Hepatocyte (in vitro differentiated cells): Measurements from ENCODE around the gene ARHGAP18. TPM values are rescaled to one million over a fixed set of nuclear protein-coding genes. Genes with fewer than 3 reads are reported as not detected.

Experiments used
- DNase-seq: peaks from one replicate; pipeline ENCODE4 v3.0.0-alpha.2; 2016; ENCODE audit warnings: low spot score
- H2AFZ ChIP-seq: fragments of 200-600 bp; sonication (generic); 2 replicates; pipeline ENCODE4 v1.6.0; 2016; ENCODE audit warnings: antibody characterized with exemption, mild to moderate bottlenecking
- H3K27ac ChIP-seq: fragments of 200-600 bp; sonication (generic); 2 replicates; pipeline ENCODE4 v1.5.1; 2016; ENCODE audit warnings: mild to moderate bottlenecking
- H3K27me3 ChIP-seq: fragments of 200-600 bp; sonication (generic); 2 replicates; pipeline ENCODE4 v1.6.1; 2016
- H3K36me3 ChIP-seq: fragments of 200-600 bp; sonication (generic); replicated peaks from 2 replicates; pipeline ENCODE4 v1.5.1; 2016; ENCODE audit warnings: low read depth; ENCODE audit not compliant: insufficient read depth
- H3K4me1 ChIP-seq: fragments of 200-600 bp; sonication (generic); 2 replicates; pipeline ENCODE4 v1.5.1; 2016; ENCODE audit warnings: mild to moderate bottlenecking, moderate library complexity; ENCODE audit not compliant: insufficient read depth
- H3K4me2 ChIP-seq: fragments of 200-600 bp; sonication (generic); 2 replicates; pipeline ENCODE4 v1.6.0; 2016
- H3K4me3 ChIP-seq: fragments of 200-600 bp; sonication (generic); 2 replicates; pipeline ENCODE4 v1.5.1; 2016; ENCODE audit warnings: mild to moderate bottlenecking
- H3K79me2 ChIP-seq: fragments of 200-600 bp; sonication (generic); 2 replicates; pipeline ENCODE4 v1.6.0; 2017; ENCODE audit warnings: mild to moderate bottlenecking
- H3K9me2 ChIP-seq: fragments of 200-600 bp; sonication (generic); replicated peaks from 2 replicates; pipeline ENCODE4 v1.6.0; 2017; ENCODE audit warnings: mild to moderate bottlenecking; ENCODE audit not compliant: insufficient read depth
- H3K9me3 ChIP-seq: fragments of 200-600 bp; sonication (generic); 2 replicates; pipeline ENCODE4 v1.5.1; 2016; ENCODE audit warnings: low read depth, mild to moderate bottlenecking
- H4K20me1 ChIP-seq: fragments of 200-600 bp; sonication (generic); 2 replicates; pipeline ENCODE4 v1.6.0; 2016; ENCODE audit warnings: mild to moderate bottlenecking; ENCODE audit not compliant: insufficient read depth, poor library complexity, severe bottlenecking
- EZH2 ChIP-seq: fragments of 200-600 bp; sonication (generic); IDR thresholded peaks from 2 replicates; pipeline ENCODE4 v1.6.1; 2016; ENCODE audit warnings: antibody characterized with exemption, mild to moderate bottlenecking, borderline replicate concordance
- EZH2phosphoT487 ChIP-seq: fragments of 200-600 bp; sonication (generic); IDR thresholded peaks from one replicate; pipeline ENCODE4 v1.6.1; 2018; ENCODE audit warnings: antibody characterized with exemption, mild to moderate bottlenecking, low read depth, moderate library complexity; ENCODE audit not compliant: unreplicated experiment, severe bottlenecking
- WGBS: methylation state at CpG from one replicate; pipeline ENCODE4 v1.1.6; 2016; ENCODE audit warnings: low lambda C conversion rate; ENCODE audit errors: missing lambda C conversion rate; 5-methylcytosine and 5-hydroxymethylcytosine counted together
- polyA plus RNA-seq: library from polyadenylated mRNA; unstranded; fragments of >200 nt; fragmentation: Nextera tagmentation; extraction: Ambion mirVana; gene quantifications from 2 replicates; pipeline ENCODE4 v1.2.1, GENCODE V29; 2016
- total RNA-seq: library from RNA; depleted of rRNA; stranded (reverse); fragments of >200 nt; gene quantifications from 2 replicates; pipeline ENCODE4 v1.2.3, GENCODE V29; 2014
- TF ChIP-seq, protein P1 (sequence below): fragments of 200-600 bp; sonication (generic); IDR thresholded peaks from 2 replicates; pipeline ENCODE4 v1.5.1; 2016; ENCODE audit warnings: antibody characterized with exemption, mild to moderate bottlenecking; ENCODE audit not compliant: poor library complexity

The ARHGAP18 gene
- total and polyA plus RNA-seq, 2 experiments from 2014 or later = 14.7 to 34.8 TPM

DNA sequence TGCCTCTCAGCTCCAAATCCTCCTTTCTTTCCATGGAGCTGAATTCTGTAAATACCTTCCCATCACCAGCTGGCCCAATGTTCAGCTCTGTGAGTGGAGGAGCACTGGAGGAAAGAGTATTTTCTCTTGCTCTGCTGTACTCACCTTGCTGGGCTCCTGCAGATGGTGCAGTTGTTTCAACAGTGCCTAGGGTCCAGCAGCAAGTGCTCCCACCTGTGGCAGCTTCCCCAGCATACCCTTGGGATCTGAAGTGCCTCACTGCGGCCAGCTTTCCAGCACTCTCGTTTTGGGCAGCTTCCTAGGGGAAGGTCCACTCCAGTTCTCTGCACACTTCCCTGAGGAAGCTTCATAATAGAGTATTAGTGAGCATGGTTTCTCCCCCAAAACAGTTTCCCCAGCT lies 170.9 kb downstream of the ARHGAP18 start:
- H3K4me2 ChIP-seq = no peak overlapping the region
- no peaks in the 10 kb centered on the region for H4K20me1 ChIP-seq
- no peak for TF ChIP-seq EZH2phosphoT487
- TF ChIP-seq EZH2 = no peak
- TF ChIP-seq, protein P1, sequence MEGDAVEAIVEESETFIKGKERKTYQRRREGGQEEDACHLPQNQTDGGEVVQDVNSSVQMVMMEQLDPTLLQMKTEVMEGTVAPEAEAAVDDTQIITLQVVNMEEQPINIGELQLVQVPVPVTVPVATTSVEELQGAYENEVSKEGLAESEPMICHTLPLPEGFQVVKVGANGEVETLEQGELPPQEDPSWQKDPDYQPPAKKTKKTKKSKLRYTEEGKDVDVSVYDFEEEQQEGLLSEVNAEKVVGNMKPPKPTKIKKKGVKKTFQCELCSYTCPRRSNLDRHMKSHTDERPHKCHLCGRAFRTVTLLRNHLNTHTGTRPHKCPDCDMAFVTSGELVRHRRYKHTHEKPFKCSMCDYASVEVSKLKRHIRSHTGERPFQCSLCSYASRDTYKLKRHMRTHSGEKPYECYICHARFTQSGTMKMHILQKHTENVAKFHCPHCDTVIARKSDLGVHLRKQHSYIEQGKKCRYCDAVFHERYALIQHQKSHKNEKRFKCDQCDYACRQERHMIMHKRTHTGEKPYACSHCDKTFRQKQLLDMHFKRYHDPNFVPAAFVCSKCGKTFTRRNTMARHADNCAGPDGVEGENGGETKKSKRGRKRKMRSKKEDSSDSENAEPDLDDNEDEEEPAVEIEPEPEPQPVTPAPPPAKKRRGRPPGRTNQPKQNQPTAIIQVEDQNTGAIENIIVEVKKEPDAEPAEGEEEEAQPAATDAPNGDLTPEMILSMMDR = no peak
- no peaks in the 10 kb centered on the region for H3K27me3 ChIP-seq
- no peaks in the 10 kb centered on the region for H3K4me1 ChIP-seq
- no peak for DNase-seq
- H3K27ac ChIP-seq = no peak overlapping the region
- H3K36me3 ChIP-seq = no peaks in the 10 kb centered on the region
- H3K79me2 ChIP-seq = no peaks in the 10 kb centered on the region
- no peaks in the 10 kb centered on the region for H3K9me3 ChIP-seq
- 92% methylated on average over 2 of the region's 2 CpGs for WGBS
- H3K9me2 ChIP-seq = no peaks in the 10 kb centered on the region
- H2AFZ ChIP-seq = no peak overlapping the region
- no peak overlapping the region for H3K4me3 ChIP-seq

DNA sequence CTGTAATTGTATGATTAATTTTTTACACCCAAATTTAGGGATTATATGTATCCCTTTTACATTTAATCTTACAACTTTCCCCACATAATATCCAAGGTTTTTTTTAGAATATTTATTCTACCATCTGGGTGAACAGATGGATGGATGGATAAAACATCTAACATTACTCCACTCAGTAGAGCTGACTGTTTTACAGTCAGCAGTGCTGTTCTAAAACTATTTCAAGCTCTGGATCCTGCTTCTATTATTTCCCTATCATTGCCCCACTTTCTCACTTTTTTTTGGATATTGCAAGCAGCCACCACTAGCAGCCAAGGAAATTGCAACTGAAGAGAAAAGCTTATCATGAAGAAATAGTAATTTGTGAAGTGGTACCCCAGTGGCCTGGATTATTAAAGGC lies 173.7 kb downstream of the ARHGAP18 start:
- no peaks in the 10 kb centered on the region for H3K79me2 ChIP-seq
- H3K27ac ChIP-seq = no peak overlapping the region
- H3K9me2 ChIP-seq = no peaks in the 10 kb centered on the region
- no peak overlapping the region for H3K4me2 ChIP-seq
- H3K9me3 ChIP-seq = no peaks in the 10 kb centered on the region
- H4K20me1 ChIP-seq = no peaks in the 10 kb centered on the region
- DNase-seq = no peak
- TF ChIP-seq, protein P1 = no peak
- no peak for TF ChIP-seq EZH2phosphoT487
- no peak for TF ChIP-seq EZH2
- no peak overlapping the region for H2AFZ ChIP-seq
- H3K27me3 ChIP-seq = no peaks in the 10 kb centered on the region
- no peak overlapping the region for H3K4me3 ChIP-seq
- H3K36me3 ChIP-seq = no peaks in the 10 kb centered on the region
- H3K4me1 ChIP-seq = no peaks in the 10 kb centered on the region

DNA sequence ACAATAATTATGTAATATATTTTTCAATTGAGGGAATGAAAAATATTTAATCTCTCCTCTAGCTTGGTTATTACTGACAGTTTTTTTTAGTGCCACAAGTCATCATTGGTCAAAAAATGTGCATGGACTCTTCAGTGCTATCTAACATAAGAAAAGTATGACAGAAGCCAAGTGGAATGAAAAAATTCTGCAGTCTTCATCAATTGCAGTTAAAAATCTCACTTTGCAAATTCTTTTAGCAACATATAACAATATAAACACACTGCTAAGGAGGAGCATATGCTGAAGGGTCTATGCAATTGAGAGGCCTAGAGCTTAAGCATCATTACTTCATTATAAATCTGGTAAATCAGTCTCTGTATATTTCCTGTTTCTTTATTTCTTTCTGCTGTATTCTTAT lies 175.1 kb downstream of the ARHGAP18 start:
- Histone ChIP-seq H3K4me3 (no peak overlapping the region), H3K4me1 (no peaks in the 10 kb centered on the region), H3K27ac (no peak overlapping the region), H3K9me2 (no peaks in the 10 kb centered on the region), H3K4me2 (no peak overlapping the region), H4K20me1 (no peaks in the 10 kb centered on the region), H3K9me3 (no peaks in the 10 kb centered on the region), H3K27me3 (no peaks in the 10 kb centered on the region), H3K36me3 (no peaks in the 10 kb centered on the region), H2AFZ (no peak overlapping the region), H3K79me2 (no peaks in the 10 kb centered on the region)
- DNase-seq = no peak
- TF ChIP-seq EZH2phosphoT487 (no peak), EZH2 (no peak)
- TF ChIP-seq, protein P1 = no peak

Other genes starting within 250 kb of the ARHGAP18 start
- gene TMEM244, start 151.1 kb upstream of the ARHGAP18 start, total RNA-seq = not detected in 2 replicates
- not detected in 2 replicates for gene TMEM244, start 151.1 kb upstream of the ARHGAP18 start, polyA plus RNA-seq